K562 (cell line): ENCODE measurements around the gene MSGN1.

ENCODE experiments used
- BMI1 ChIP-seq: fragments of 150-350 bp; IDR thresholded peaks from 2 replicates; pipeline ENCODE4 v1.6.1; 2014; ENCODE audit warnings: low read length
- CBX5 ChIP-seq: IDR thresholded peaks from 2 replicates; pipeline ENCODE4 v1.6.1; 2014; ENCODE audit warnings: low read depth, borderline replicate concordance
- CTCF ChIP-seq, 3 experiments: IDR thresholded peaks in 2 of 3; conservative IDR thresholded peaks in 1 of 3; 2 replicates each; pipeline ENCODE4 v1.5.1; 2011 to 2012; ENCODE audit warnings: low read length in 3 of 3, mild to moderate bottlenecking in 3 of 3, control low read depth in 2 of 3, improper control_type of control experiment in 1 of 3, inconsistent platforms in 1 of 3, low read depth in 1 of 3, mixed read lengths in 1 of 3, moderate library complexity in 1 of 3; ENCODE audit not compliant: insufficient read depth in 2 of 3
- EZH2 ChIP-seq: IDR thresholded peaks from 2 replicates; pipeline ENCODE4 v1.6.1; 2012; ENCODE audit warnings: low read depth, mild to moderate bottlenecking, inconsistent platforms, low read length, borderline replicate concordance
- NONO ChIP-seq, 2 experiments: fragments of 200-400 bp in 1 of 2; fragments of 450-650 bp in 1 of 2; formaldehyde crosslinking in 1 of 2; IDR thresholded peaks; 2 replicates each; pipeline ENCODE4 v1.6.1; 2017; ENCODE audit warnings: low read depth in 2 of 2, mild to moderate bottlenecking in 2 of 2, moderate library complexity in 2 of 2, low read length in 1 of 2
- SIN3A ChIP-seq, 2 experiments: fragments of 150-350 bp in 1 of 2; IDR thresholded peaks; 2 replicates each; pipeline ENCODE4 v1.6.1; 2011 to 2016; ENCODE audit warnings: borderline replicate concordance in 2 of 2, low read depth in 2 of 2, low read length in 2 of 2, mild to moderate bottlenecking in 2 of 2, moderate library complexity in 2 of 2; ENCODE audit not compliant: control insufficient read depth in 1 of 2
- SP1 ChIP-seq: sonication (generic); formaldehyde crosslinking; IDR thresholded peaks from 2 replicates; pipeline ENCODE4 v1.8.1; 2022; ENCODE audit warnings: mild to moderate bottlenecking, missing genetic modification reagents
- ZNF644 ChIP-seq: fragments of 200-800 bp; sonication (Bioruptor generic); IDR thresholded peaks from 2 replicates; pipeline ENCODE4 v1.6.1; 2016; ENCODE audit warnings: low read depth, missing genetic modification characterization, missing compliant biosample characterization
- ZNF76 ChIP-seq: fragments of 250-450 bp; sonication (Bioruptor Pico); IDR thresholded peaks from 2 replicates; pipeline ENCODE4 v1.4.0; 2020; ENCODE audit warnings: mild to moderate bottlenecking, moderate library complexity, borderline replicate concordance
- ZNF766 ChIP-seq: fragments of 200-800 bp; sonication (Bioruptor generic); conservative IDR thresholded peaks from 2 replicates; pipeline ENCODE4 v1.6.1; 2016; ENCODE audit warnings: missing genetic modification characterization, missing compliant biosample characterization
- TF ChIP-seq, protein P1 (sequence below): sonication (generic); formaldehyde crosslinking; IDR thresholded peaks from 2 replicates; pipeline ENCODE4 v1.5.0; 2020; ENCODE audit warnings: missing genetic modification reagents

DNA sequence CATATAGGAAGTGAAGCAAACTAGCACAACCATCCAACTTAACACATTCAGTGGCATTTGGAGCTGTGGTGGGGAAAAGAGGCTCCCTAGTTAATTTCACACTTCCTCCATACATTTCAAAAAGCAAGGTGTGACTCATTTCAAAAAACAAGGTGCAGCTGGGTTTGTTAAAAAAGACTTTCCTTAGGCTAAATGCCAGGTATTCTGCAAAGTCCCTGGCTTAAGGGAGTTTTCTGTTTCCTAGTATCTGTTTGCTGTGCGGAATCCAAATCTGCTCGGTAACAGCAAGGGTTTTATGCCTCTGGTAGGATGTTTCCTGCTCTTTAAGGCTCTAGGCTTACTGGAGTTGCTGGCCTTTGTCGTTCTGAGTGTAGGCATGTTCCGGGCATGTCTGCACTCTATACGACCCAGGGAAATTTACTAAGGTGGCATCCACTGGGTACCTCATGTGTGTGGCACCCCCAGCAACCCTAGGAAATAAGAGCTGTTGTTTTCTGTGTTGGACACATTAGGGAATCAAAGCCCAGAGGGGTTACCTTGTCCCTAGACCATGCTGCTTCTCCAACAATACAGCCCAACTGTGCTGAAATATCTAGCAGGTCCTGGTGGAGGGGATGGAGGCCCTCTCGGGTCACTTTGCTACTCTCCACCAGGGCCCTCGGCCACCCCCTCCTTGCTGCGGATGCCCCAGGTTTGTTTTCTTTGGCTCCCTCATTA, 634 bp upstream of the MSGN1 start:
- TF ChIP-seq BMI1: no peak
- TF ChIP-seq SIN3A (IDR thresholded peaks at IDR 0.05; ENCODE audit: borderline replicate concordance in 2 of 2, control insufficient read depth in 1 of 2, low read depth in 2 of 2, low read length in 2 of 2): no peak
- TF ChIP-seq CTCF (IDR thresholded peaks at IDR 0.05 in 2 of 3, conservative IDR thresholded peaks at IDR 0.05 in 1 of 3; ENCODE audit: insufficient read depth in 2 of 3, low read depth in 1 of 3, low read length in 3 of 3): no peak
- TF ChIP-seq ZNF76: no peak
- TF ChIP-seq, protein P1, sequence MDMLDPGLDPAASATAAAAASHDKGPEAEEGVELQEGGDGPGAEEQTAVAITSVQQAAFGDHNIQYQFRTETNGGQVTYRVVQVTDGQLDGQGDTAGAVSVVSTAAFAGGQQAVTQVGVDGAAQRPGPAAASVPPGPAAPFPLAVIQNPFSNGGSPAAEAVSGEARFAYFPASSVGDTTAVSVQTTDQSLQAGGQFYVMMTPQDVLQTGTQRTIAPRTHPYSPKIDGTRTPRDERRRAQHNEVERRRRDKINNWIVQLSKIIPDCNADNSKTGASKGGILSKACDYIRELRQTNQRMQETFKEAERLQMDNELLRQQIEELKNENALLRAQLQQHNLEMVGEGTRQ: no peak
- no peak for TF ChIP-seq SP1 (CRISPR knock-in tag)
- TF ChIP-seq CBX5: no peak
- no peak for TF ChIP-seq ZNF766 (CRISPR knock-in tag)
- no peak for TF ChIP-seq NONO (IDR thresholded peaks at IDR 0.05; ENCODE audit: low read depth in 2 of 2, low read length in 1 of 2)
- TF ChIP-seq ZNF644 (tag): no peak
- no peak for TF ChIP-seq EZH2
